Endothelial cell of umbilical vein (primary cell): Measurements from ENCODE around the gene TOP1. TPM values are rescaled to one million over a fixed set of nuclear protein-coding genes. Genes with fewer than 3 reads are reported as not detected.

ENCODE experiments used
- BruUV-seq: library from RNA; stranded (reverse); fragments of 400-500 nt; replicated peaks from 2 replicates; lab custom pipeline; 2021; lab: Mats Ljungman, UMichigan
- CTCF ChIA-PET: fragments of 300-600, 350-600 bp; sonication (Branson Sonifier 250); formaldehyde crosslinking; loops from one replicate; lab custom pipeline; 2021; ENCODE audit warnings: antibody characterized with exemption, inconsistent platforms; lab: Charles Lee
- POLR2A ChIA-PET: fragments of 300-600, 350-600 bp; sonication (Branson Sonifier 250); formaldehyde crosslinking; loops from one replicate; lab custom pipeline; 2021; ENCODE audit warnings: antibody characterized with exemption, inconsistent platforms; lab: Charles Lee
- DNase-seq: peaks from one replicate; pipeline ENCODE4 v3.0.0-alpha.2; 2011; ENCODE audit warnings: low read depth, low spot score
- FAIRE-seq: peaks from 2 replicates; lab custom pipeline; 2011; peaks lifted over from hg19 to GRCh38; lab: Jason Lieb, UNC
- H2AFZ ChIP-seq: 2 replicates; pipeline ENCODE4 v1.6.0; 2012; ENCODE audit warnings: low read depth, low read length, control low read depth, inconsistent platforms
- H3K27ac ChIP-seq: 2 replicates; pipeline ENCODE4 v1.5.1; 2011; ENCODE audit warnings: low read depth, mild to moderate bottlenecking, control low read depth, low read length, moderate library complexity; ENCODE audit not compliant: insufficient read depth
- H3K27me3 ChIP-seq, 2 experiments: 2 replicates each; pipeline versions ENCODE4 v1.6.0 to v1.6.1; 2011; ENCODE audit warnings: low read length in 2 of 2, mixed read lengths in 1 of 2; ENCODE audit not compliant: control insufficient read depth in 2 of 2, insufficient read depth in 2 of 2
- H3K36me3 ChIP-seq, 2 experiments: 2 replicates in 1 of 2; 3 replicates in 1 of 2; pipeline ENCODE4 v1.5.1; 2011; ENCODE audit warnings: low read length in 2 of 2, mild to moderate bottlenecking in 1 of 2, moderate library complexity in 1 of 2; ENCODE audit not compliant: control insufficient read depth in 2 of 2, insufficient read depth in 2 of 2; ENCODE audit errors: extremely low read depth in 1 of 2
- H3K4me1 ChIP-seq: 3 replicates; pipeline ENCODE4 v1.5.1; 2011; ENCODE audit warnings: mild to moderate bottlenecking, low read length; ENCODE audit not compliant: control insufficient read depth, insufficient read depth; ENCODE audit errors: extremely low read depth
- H3K4me2 ChIP-seq: 2 replicates; pipeline ENCODE4 v1.6.1; 2011; ENCODE audit warnings: low read length, control low read depth, mixed read lengths; ENCODE audit not compliant: insufficient read depth
- H3K4me3 ChIP-seq, 3 experiments: fragments of 200-600 bp in 1 of 3; sonication (generic), shearing (Covaris generic) in 1 of 3; replicated peaks in 1 of 3; 2 replicates each; pipeline ENCODE4 v1.5.1; 2011 to 2016; ENCODE audit warnings: control low read depth in 3 of 3, low read length in 3 of 3, mild to moderate bottlenecking in 2 of 3, inconsistent platforms in 1 of 3, low read depth in 1 of 3, moderate library complexity in 1 of 3; ENCODE audit not compliant: insufficient read depth in 1 of 3
- H3K79me2 ChIP-seq: 2 replicates; pipeline ENCODE4 v1.6.0; 2012; ENCODE audit warnings: low read length, inconsistent platforms; ENCODE audit not compliant: control insufficient read depth, insufficient read depth
- H3K9ac ChIP-seq: replicated peaks from 2 replicates; pipeline ENCODE3; 2011; ENCODE audit warnings: low read length, control low read depth; ENCODE audit not compliant: insufficient read depth; ENCODE audit errors: extremely low read depth
- H3K9me1 ChIP-seq: replicated peaks from 3 replicates; pipeline ENCODE4 v1.6.0; 2011; ENCODE audit warnings: mild to moderate bottlenecking, low read length; ENCODE audit not compliant: control insufficient read depth, insufficient read depth; ENCODE audit errors: extremely low read depth
- H3K9me3 ChIP-seq: replicated peaks from 2 replicates; pipeline ENCODE4 v1.5.1; 2012; ENCODE audit warnings: low read length, inconsistent platforms; ENCODE audit not compliant: control insufficient read depth, insufficient read depth
- H4K20me1 ChIP-seq: replicated peaks from 2 replicates; pipeline ENCODE3; 2011; ENCODE audit warnings: mild to moderate bottlenecking, low read length; ENCODE audit not compliant: control insufficient read depth, insufficient read depth; ENCODE audit errors: extremely low read depth
- EZH2 ChIP-seq: IDR thresholded peaks from 2 replicates; pipeline ENCODE4 v1.6.1; 2012; ENCODE audit warnings: borderline replicate concordance, low read depth, mild to moderate bottlenecking, moderate library complexity, low read length, inconsistent platforms; ENCODE audit not compliant: severe bottlenecking
- FOS ChIP-seq: IDR thresholded peaks from 2 replicates; pipeline ENCODE4 v1.6.1; 2011; ENCODE audit warnings: mild to moderate bottlenecking, low read length, moderate library complexity, borderline replicate concordance; ENCODE audit not compliant: insufficient read depth
- GATA2 ChIP-seq: IDR thresholded peaks from 2 replicates; pipeline ENCODE4 v1.7.0; 2011; ENCODE audit warnings: low read depth, mild to moderate bottlenecking, moderate library complexity, mixed read lengths, low read length; ENCODE audit not compliant: insufficient read length, insufficient read depth
- JUN ChIP-seq: IDR thresholded peaks from 2 replicates; pipeline ENCODE4 v1.6.1; 2011; ENCODE audit warnings: borderline replicate concordance, low read depth; ENCODE audit not compliant: insufficient read length, insufficient read depth
- MYC ChIP-seq: IDR thresholded peaks from one replicate; pipeline ENCODE4 v1.6.1; 2011; ENCODE audit warnings: mild to moderate bottlenecking, low read depth, low read length
- POLR2A ChIP-seq: IDR thresholded peaks from 2 replicates; pipeline ENCODE4 v1.6.1; 2012; ENCODE audit warnings: low read depth, mild to moderate bottlenecking, control low read depth, low read length
- POLR2AphosphoS5 ChIP-seq: IDR thresholded peaks from 2 replicates; pipeline ENCODE4 v1.6.1; 2012; ENCODE audit warnings: low read depth, mild to moderate bottlenecking, control low read depth, low read length, moderate library complexity; ENCODE audit not compliant: insufficient read depth
- dilution Hi-C: fragments of 300-500 bp; cut with MboI; formaldehyde crosslinking; loops from one replicate; pipeline ENCODE4 v1.15.0; 2019; ENCODE audit warnings: low sequenced_read_pairs; ENCODE audit not compliant: extremely low pct_ligation_motif_present
- intact Hi-C: fragments of 100-400 bp; cut with micrococcal nuclease; formaldehyde crosslinking; loops from one replicate; pipeline ENCODE4 v1.10.0; 2022
- polyA plus RNA-seq, 4 experiments: library from polyadenylated mRNA; depleted of rRNA in 3 of 4; stranded (reverse) in 3 of 4; unstranded in 1 of 4; fragments of >200 nt; gene quantifications; 2 replicates each; pipeline versions ENCODE4 v1.2.1 to v1.2.3, GENCODE V29; 2011 to 2012; ENCODE audit warnings: missing spikeins in 1 of 4
- total RNA-seq: library from RNA; stranded (reverse); gene quantifications from 2 replicates; pipeline ENCODE4 v1.2.3, GENCODE V29; 2021
- TF ChIP-seq, protein P1 (sequence below), 2 donors: IDR thresholded peaks; 1 replicate in 1 of 2; 2 replicates in 1 of 2; pipeline ENCODE4 v1.5.1; 2011; ENCODE audit warnings: low read length in 2 of 2, mild to moderate bottlenecking in 2 of 2, moderate library complexity in 2 of 2, control low read depth in 1 of 2, inconsistent platforms in 1 of 2, low read depth in 1 of 2; ENCODE audit not compliant: insufficient read depth in 1 of 2; ENCODE audit errors: extremely low read depth in 1 of 2
- TF ChIP-seq, protein P2 (sequence below): IDR thresholded peaks from 2 replicates; pipeline ENCODE4 v1.6.1; 2011; ENCODE audit not compliant: insufficient read depth, insufficient read length

The TOP1 gene
- total and polyA plus RNA-seq, 2 donors (not counting 3 experiments of a cell fraction or from before 2014, with no cell fraction given) = 7.0 to 77.4 TPM

- ChIA-PET CTCF (interaction anchor here (0.8 to 3.1 kb wide), 12 partner anchors 14 to 90 kb away, joined by 3 to 35 read pairs (median 4); no protein-coding TSS in a partner anchor), POLR2A (interaction anchor here (0.9 to 1.0 kb wide), 2 partner anchors 14 to 15 kb away, joined by 3 read pairs; no protein-coding TSS in a partner anchor)
- peak overlapping the region; percentile 78 for H3K9ac ChIP-seq
- TF ChIP-seq FOS = peak; percentile 77
- TF ChIP-seq EZH2 = no peak
- TF ChIP-seq, protein P1, sequence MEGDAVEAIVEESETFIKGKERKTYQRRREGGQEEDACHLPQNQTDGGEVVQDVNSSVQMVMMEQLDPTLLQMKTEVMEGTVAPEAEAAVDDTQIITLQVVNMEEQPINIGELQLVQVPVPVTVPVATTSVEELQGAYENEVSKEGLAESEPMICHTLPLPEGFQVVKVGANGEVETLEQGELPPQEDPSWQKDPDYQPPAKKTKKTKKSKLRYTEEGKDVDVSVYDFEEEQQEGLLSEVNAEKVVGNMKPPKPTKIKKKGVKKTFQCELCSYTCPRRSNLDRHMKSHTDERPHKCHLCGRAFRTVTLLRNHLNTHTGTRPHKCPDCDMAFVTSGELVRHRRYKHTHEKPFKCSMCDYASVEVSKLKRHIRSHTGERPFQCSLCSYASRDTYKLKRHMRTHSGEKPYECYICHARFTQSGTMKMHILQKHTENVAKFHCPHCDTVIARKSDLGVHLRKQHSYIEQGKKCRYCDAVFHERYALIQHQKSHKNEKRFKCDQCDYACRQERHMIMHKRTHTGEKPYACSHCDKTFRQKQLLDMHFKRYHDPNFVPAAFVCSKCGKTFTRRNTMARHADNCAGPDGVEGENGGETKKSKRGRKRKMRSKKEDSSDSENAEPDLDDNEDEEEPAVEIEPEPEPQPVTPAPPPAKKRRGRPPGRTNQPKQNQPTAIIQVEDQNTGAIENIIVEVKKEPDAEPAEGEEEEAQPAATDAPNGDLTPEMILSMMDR (IDR thresholded peaks at IDR 0.05; ENCODE audit: extremely low read depth in 1 of 2, insufficient read depth in 1 of 2, low read depth in 1 of 2, low read length in 2 of 2) = no peak
- peak; percentile 91 for TF ChIP-seq POLR2AphosphoS5
- peak; percentile 21 for TF ChIP-seq MYC
- TF ChIP-seq GATA2 = peak; percentile 57
- TF ChIP-seq, protein P2, sequence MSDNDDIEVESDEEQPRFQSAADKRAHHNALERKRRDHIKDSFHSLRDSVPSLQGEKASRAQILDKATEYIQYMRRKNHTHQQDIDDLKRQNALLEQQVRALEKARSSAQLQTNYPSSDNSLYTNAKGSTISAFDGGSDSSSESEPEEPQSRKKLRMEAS = no peak
- TF ChIP-seq JUN = peak; percentile 67
- TF ChIP-seq POLR2A = peak; percentile 46
- H3K27ac ChIP-seq = peak overlapping the region; percentile 95
- peaks cover 22% of the 10 kb centered on the region for H3K79me2 ChIP-seq
- peaks cover 75% of the 10 kb centered on the region for H3K4me1 ChIP-seq
- no peaks in the 10 kb centered on the region for H3K36me3 ChIP-seq
- DNase-seq (peak; percentile 98), FAIRE-seq (peak; percentile 99)
- H3K9me1 ChIP-seq = no peaks in the 10 kb centered on the region
- H3K4me2 ChIP-seq = peak overlapping the region; percentile 73
- no peaks in the 10 kb centered on the region for H3K27me3 ChIP-seq
- BruUV-seq = no TSS peak
- H3K9me3 ChIP-seq = no peaks in the 10 kb centered on the region
- intact Hi-C loops (loop anchor here (1.0 to 10.0 kb wide), 4 partner anchors 53 to 319 kb away; no protein-coding TSS in a partner anchor), dilution Hi-C loops (no loop called here)
- H2AFZ ChIP-seq = peak overlapping the region; percentile 25
- H3K4me3 ChIP-seq = peak overlapping the region in 2 of 3 experiments; percentile 31 to 59
- no peaks in the 10 kb centered on the region for H4K20me1 ChIP-seq
Measured at GRCh38 chr20:41005361-41005729, 23.3 kb upstream of the TOP1 start.
